ENCODE results near the gene ZDHHC8. TPM values are rescaled to one million over a fixed set of nuclear protein-coding genes. Genes with fewer than 3 reads are reported as not detected.

ZDHHC8 gene
- total RNA-seq, 6 experiments from 2014 or later, result 11.4 to 39.0 (median 28.7) TPM

GRCh38 chr22:20141186-20142077, 9.8 kb downstream of the ZDHHC8 start:
- no peak overlapping the region for H3K27ac ChIP-seq
- H3K9me3 ChIP-seq, result no peaks in the 10 kb centered on the region
- 70% methylated on average over 2 of the region's 22 CpGs for WGBS (ENCODE audit: insufficient coverage, low coverage, low lambda C conversion rate, missing lambda C conversion rate)
- no peak overlapping the region for H3K4me3 ChIP-seq
- TF ChIP-seq POLR2A (IDR thresholded peaks at IDR 0.05), result no peak
- no peak for TF ChIP-seq CTCF (IDR thresholded peaks at IDR 0.05)
- H3K27me3 ChIP-seq, result no peaks in the 10 kb centered on the region
- no peak for ATAC-seq
- intact Hi-C loops (cut with DNase I), result no loop called here
- no peaks in the 10 kb centered on the region for H3K4me1 ChIP-seq
- H3K36me3 ChIP-seq, result no peaks in the 10 kb centered on the region
- DNase-seq, result no peak

- no peak for ATAC-seq
- no peak for DNase-seq
- H3K4me3 ChIP-seq, result no peak overlapping the region
- H3K4me1 ChIP-seq, result no peaks in the 10 kb centered on the region
- no peaks in the 10 kb centered on the region for H3K9me3 ChIP-seq
- no peak overlapping the region for H3K27ac ChIP-seq
- H3K36me3 ChIP-seq, result no peaks in the 10 kb centered on the region
- WGBS (ENCODE audit: insufficient coverage, low coverage, low lambda C conversion rate, missing lambda C conversion rate), result no CpG with 5 or more reads among the region's 65 CpGs
- intact Hi-C loops (cut with DNase I), result no loop called here
- TF ChIP-seq POLR2A (IDR thresholded peaks at IDR 0.05), result no peak
- no peak for TF ChIP-seq CTCF (IDR thresholded peaks at IDR 0.05)
- H3K27me3 ChIP-seq, result no peaks in the 10 kb centered on the region
These were observed 11.4 kb downstream of the ZDHHC8 start for GRCh38 chr22:20142711-20143621.

GRCh38 chr22:20143883-20144665, 12.5 kb downstream of the ZDHHC8 start:
- TF ChIP-seq CTCF (IDR thresholded peaks at IDR 0.05) (no peak), POLR2A (IDR thresholded peaks at IDR 0.05) (no peak)
- DNase-seq (no peak), ATAC-seq (no peak)
- no peaks in the 10 kb centered on the region for H3K4me1 ChIP-seq
- H3K27ac ChIP-seq, result no peak overlapping the region
- H3K4me3 ChIP-seq, result no peak overlapping the region
- H3K27me3 ChIP-seq, result no peaks in the 10 kb centered on the region
- no peaks in the 10 kb centered on the region for H3K36me3 ChIP-seq
- WGBS (ENCODE audit: insufficient coverage, low coverage, low lambda C conversion rate, missing lambda C conversion rate), result no CpG with 5 or more reads among the region's 19 CpGs
- intact Hi-C loops (cut with DNase I), result no loop called here
- no peaks in the 10 kb centered on the region for H3K9me3 ChIP-seq

- Histone ChIP-seq H3K36me3 (no peaks in the 10 kb centered on the region), H3K4me1 (no peaks in the 10 kb centered on the region), H3K4me3 (no peak overlapping the region), H3K27ac (no peak overlapping the region), H3K27me3 (no peaks in the 10 kb centered on the region), H3K9me3 (no peaks in the 10 kb centered on the region)
- intact Hi-C loops (cut with DNase I), result no loop called here
- no peak for DNase-seq
- TF ChIP-seq CTCF (IDR thresholded peaks at IDR 0.05) (no peak), POLR2A (IDR thresholded peaks at IDR 0.05) (no peak)
- no peak for ATAC-seq
- no CpG with 5 or more reads among the region's 22 CpGs for WGBS (ENCODE audit: insufficient coverage, low coverage, low lambda C conversion rate, missing lambda C conversion rate)
These were observed 13.7 kb downstream of the ZDHHC8 start for GRCh38 chr22:20145206-20145831.

Measured in right lobe of liver (tissue), 6 donors.